Cardiac muscle cell (in vitro differentiated cells and primary cell): ENCODE measurements around the gene OTOA. TPM values are rescaled to one million over a fixed set of nuclear protein-coding genes. Genes with fewer than 3 reads are reported as not detected.
"Not testable (repeated sequence)": the region's sequence is repeated elsewhere in the genome, so short reads cannot be mapped to it uniquely, and the experiment has no call there.

Source experiments
- DNase-seq, 2 donors: peaks; one replicate each; pipeline versions ENCODE4 v3.0.0 to v3.0.0-alpha.2; 2010 to 2017; ENCODE audit warnings: low read depth in 1 of 2, low spot score in 1 of 2
- H3K27ac ChIP-seq: fragments of 200-600 bp; sonication (generic); 2 replicates; pipeline ENCODE4 v1.5.1; 2016
- H3K27me3 ChIP-seq: fragments of 200-600 bp; sonication (generic); 2 replicates; pipeline ENCODE4 v1.6.0; 2016; ENCODE audit warnings: control low read depth
- H3K36me3 ChIP-seq: fragments of 200-600 bp; sonication (generic); 2 replicates; pipeline ENCODE4 v1.5.1; 2016; ENCODE audit warnings: control low read depth
- H3K4me1 ChIP-seq: fragments of 200-600 bp; sonication (generic); 2 replicates; pipeline ENCODE4 v1.8.1; 2017; ENCODE audit warnings: low read depth, mild to moderate bottlenecking, mixed run types
- H3K4me3 ChIP-seq: fragments of 200-600 bp; sonication (generic); 2 replicates; pipeline ENCODE4 v1.5.1; 2016; ENCODE audit warnings: mild to moderate bottlenecking
- H3K9me3 ChIP-seq: fragments of 200-600 bp; sonication (generic); 2 replicates; pipeline ENCODE4 v1.5.1; 2017; ENCODE audit warnings: low read depth, mild to moderate bottlenecking, control low read depth
- CTCF ChIP-seq: IDR thresholded peaks from 2 replicates; pipeline ENCODE4 v1.5.1; 2012; ENCODE audit warnings: low read depth, mild to moderate bottlenecking, low read length
- polyA plus RNA-seq: library from polyadenylated mRNA; unstranded; fragments of >200 nt; fragmentation: Nextera tagmentation; extraction: Ambion mirVana; gene quantifications from 2 replicates; pipeline ENCODE4 v1.2.1, GENCODE V29; 2016
- total RNA-seq: library from RNA; depleted of rRNA; stranded (reverse); fragments of >200 nt; gene quantifications from 2 replicates; pipeline ENCODE4 v1.2.3, GENCODE V29; 2016

OTOA gene
- total and polyA plus RNA-seq, 2 experiments from 2014 or later = 0.51 TPM; not detected in 1

- H3K9me3 ChIP-seq = no peaks in the 10 kb centered on the region
- no peak for DNase-seq
- H3K27me3 ChIP-seq = no peaks in the 10 kb centered on the region
- H3K4me3 ChIP-seq = no peak overlapping the region
- H3K27ac ChIP-seq = no peak overlapping the region
- H3K36me3 ChIP-seq = no peaks in the 10 kb centered on the region
- TF ChIP-seq CTCF = no peak
- H3K4me1 ChIP-seq = no peaks in the 10 kb centered on the region
These were observed 41.0 kb downstream of the OTOA start for GRCh38 chr16:21704733-21705132.

GRCh38 chr16:21708533-21709115 is 44.9 kb downstream of the OTOA start:
- Histone ChIP-seq H3K4me1 (no peaks in the 10 kb centered on the region), H3K27me3 (no peaks in the 10 kb centered on the region), H3K9me3 (no peaks in the 10 kb centered on the region), H3K27ac (no peak overlapping the region), H3K36me3 (no peaks in the 10 kb centered on the region), H3K4me3 (no peak overlapping the region)
- DNase-seq = peak; percentile 79 to 80
- peak; percentile 84 for TF ChIP-seq CTCF

GRCh38 chr16:21710938-21711337 is 47.2 kb downstream of the OTOA start:
- Histone ChIP-seq H3K36me3 (no peaks in the 10 kb centered on the region), H3K27ac (no peak overlapping the region), H3K27me3 (no peaks in the 10 kb centered on the region), H3K9me3 (no peaks in the 10 kb centered on the region), H3K4me3 (no peak overlapping the region), H3K4me1 (no peaks in the 10 kb centered on the region)
- TF ChIP-seq CTCF = no peak
- no peak for DNase-seq

GRCh38 chr16:21713549-21714368 is 50.0 kb downstream of the OTOA start:
- no peak for DNase-seq
- Histone ChIP-seq H3K27me3 (no peaks in the 10 kb centered on the region), H3K4me1 (no peaks in the 10 kb centered on the region), H3K9me3 (no peaks in the 10 kb centered on the region), H3K36me3 (no peaks in the 10 kb centered on the region), H3K27ac (no peak overlapping the region), H3K4me3 (no peak overlapping the region)
- TF ChIP-seq CTCF = no peak

- not testable (repeated sequence) for H3K36me3 ChIP-seq, H3K9me3 ChIP-seq, DNase-seq, H3K27ac ChIP-seq, H3K4me1 ChIP-seq, H3K27me3 ChIP-seq, H3K4me3 ChIP-seq
These were observed 50.5 kb downstream of the OTOA start for GRCh38 chr16:21714369-21714618.

GRCh38 chr16:21717608-21718007 is 53.8 kb downstream of the OTOA start:
- no peaks in the 10 kb centered on the region for H3K4me1 ChIP-seq
- H3K27ac ChIP-seq = no peak overlapping the region
- H3K27me3 ChIP-seq = no peaks in the 10 kb centered on the region
- H3K4me3 ChIP-seq = no peak overlapping the region
- H3K36me3 ChIP-seq = no peaks in the 10 kb centered on the region
- H3K9me3 ChIP-seq = no peaks in the 10 kb centered on the region
- DNase-seq = no peak
- no peak for TF ChIP-seq CTCF
